ENCODE measurements around the gene RASSF5. TPM values are rescaled to one million over a fixed set of nuclear protein-coding genes. Genes with fewer than 3 reads are reported as not detected.

RASSF5 gene
- total and polyA plus RNA-seq, 2 of the 13 experiments (the other 11 are each of a cell fraction or from before 2014, with no cell fraction given): 0.18 to 0.40 TPM

- TF ChIP-seq SRY (CRISPR knock-in tag; IDR thresholded peaks at IDR 0.05) (peak; percentile 83; the same call in 1 of the 2 replicates), ATF4 (CRISPR knock-in tag; IDR thresholded peaks at IDR 0.05) (no peak), RORA (CRISPR knock-in tag; IDR thresholded peaks at IDR 0.05) (no peak), ZSCAN30 (CRISPR knock-in tag; IDR thresholded peaks at IDR 0.05) (peak; percentile 80; the same call in 1 of the 2 replicates), PBX3 (CRISPR knock-in tag; IDR thresholded peaks at IDR 0.05; ENCODE audit: borderline replicate concordance) (no peak), PHF5A (CRISPR knock-in tag; IDR thresholded peaks at IDR 0.05; ENCODE audit: low read depth, unreplicated experiment) (no peak), ZSCAN20 (CRISPR knock-in tag; IDR thresholded peaks at IDR 0.05; ENCODE audit: borderline replicate concordance) (peak; percentile 45; the same call in 1 of the 2 replicates), FOXP4 (CRISPR knock-in tag; IDR thresholded peaks at IDR 0.05) (peak; percentile 55; the same call in 1 of the 2 replicates), IKZF4 (CRISPR knock-in tag; IDR thresholded peaks at IDR 0.05; ENCODE audit: borderline replicate concordance, low read depth, not compliant biosample characterization) (peak; percentile 50), MED13 (CRISPR knock-in tag; IDR thresholded peaks at IDR 0.05) (peak; percentile 44; the same call in 1 of the 2 replicates)
- TF ChIP-seq, protein P1, sequence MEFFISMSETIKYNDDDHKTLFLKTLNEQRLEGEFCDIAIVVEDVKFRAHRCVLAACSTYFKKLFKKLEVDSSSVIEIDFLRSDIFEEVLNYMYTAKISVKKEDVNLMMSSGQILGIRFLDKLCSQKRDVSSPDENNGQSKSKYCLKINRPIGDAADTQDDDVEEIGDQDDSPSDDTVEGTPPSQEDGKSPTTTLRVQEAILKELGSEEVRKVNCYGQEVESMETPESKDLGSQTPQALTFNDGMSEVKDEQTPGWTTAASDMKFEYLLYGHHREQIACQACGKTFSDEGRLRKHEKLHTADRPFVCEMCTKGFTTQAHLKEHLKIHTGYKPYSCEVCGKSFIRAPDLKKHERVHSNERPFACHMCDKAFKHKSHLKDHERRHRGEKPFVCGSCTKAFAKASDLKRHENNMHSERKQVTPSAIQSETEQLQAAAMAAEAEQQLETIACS (CRISPR knock-in tag; IDR thresholded peaks at IDR 0.05): no peak
- TF ChIP-seq, protein P2, sequence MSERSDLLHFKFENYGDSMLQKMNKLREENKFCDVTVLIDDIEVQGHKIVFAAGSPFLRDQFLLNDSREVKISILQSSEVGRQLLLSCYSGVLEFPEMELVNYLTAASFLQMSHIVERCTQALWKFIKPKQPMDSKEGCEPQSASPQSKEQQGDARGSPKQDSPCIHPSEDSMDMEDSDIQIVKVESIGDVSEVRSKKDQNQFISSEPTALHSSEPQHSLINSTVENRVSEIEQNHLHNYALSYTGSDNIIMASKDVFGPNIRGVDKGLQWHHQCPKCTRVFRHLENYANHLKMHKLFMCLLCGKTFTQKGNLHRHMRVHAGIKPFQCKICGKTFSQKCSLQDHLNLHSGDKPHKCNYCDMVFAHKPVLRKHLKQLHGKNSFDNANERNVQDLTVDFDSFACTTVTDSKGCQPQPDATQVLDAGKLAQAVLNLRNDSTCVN (CRISPR knock-in tag; IDR thresholded peaks at IDR 0.05; ENCODE audit: borderline replicate concordance): no peak
- TF ChIP-seq, protein P3, sequence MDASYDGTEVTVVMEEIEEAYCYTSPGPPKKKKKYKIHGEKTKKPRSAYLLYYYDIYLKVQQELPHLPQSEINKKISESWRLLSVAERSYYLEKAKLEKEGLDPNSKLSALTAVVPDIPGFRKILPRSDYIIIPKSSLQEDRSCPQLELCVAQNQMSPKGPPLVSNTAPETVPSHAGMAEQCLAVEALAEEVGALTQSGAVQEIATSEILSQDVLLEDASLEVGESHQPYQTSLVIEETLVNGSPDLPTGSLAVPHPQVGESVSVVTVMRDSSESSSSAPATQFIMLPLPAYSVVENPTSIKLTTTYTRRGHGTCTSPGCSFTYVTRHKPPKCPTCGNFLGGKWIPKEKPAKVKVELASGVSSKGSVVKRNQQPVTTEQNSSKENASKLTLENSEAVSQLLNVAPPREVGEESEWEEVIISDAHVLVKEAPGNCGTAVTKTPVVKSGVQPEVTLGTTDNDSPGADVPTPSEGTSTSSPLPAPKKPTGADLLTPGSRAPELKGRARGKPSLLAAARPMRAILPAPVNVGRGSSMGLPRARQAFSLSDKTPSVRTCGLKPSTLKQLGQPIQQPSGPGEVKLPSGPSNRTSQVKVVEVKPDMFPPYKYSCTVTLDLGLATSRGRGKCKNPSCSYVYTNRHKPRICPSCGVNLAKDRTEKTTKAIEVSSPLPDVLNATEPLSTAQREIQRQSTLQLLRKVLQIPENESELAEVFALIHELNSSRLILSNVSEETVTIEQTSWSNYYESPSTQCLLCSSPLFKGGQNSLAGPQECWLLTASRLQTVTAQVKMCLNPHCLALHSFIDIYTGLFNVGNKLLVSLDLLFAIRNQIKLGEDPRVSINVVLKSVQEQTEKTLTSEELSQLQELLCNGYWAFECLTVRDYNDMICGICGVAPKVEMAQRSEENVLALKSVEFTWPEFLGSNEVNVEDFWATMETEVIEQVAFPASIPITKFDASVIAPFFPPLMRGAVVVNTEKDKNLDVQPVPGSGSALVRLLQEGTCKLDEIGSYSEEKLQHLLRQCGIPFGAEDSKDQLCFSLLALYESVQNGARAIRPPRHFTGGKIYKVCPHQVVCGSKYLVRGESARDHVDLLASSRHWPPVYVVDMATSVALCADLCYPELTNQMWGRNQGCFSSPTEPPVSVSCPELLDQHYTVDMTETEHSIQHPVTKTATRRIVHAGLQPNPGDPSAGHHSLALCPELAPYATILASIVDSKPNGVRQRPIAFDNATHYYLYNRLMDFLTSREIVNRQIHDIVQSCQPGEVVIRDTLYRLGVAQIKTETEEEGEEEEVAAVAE (CRISPR knock-in tag; IDR thresholded peaks at IDR 0.05; ENCODE audit: borderline replicate concordance): no peak
Observed at GRCh38 chr1:206635080-206635977, 128.0 kb downstream of the RASSF5 start, which contains the start of gene DYRK3 (continued).
